Measurements from ENCODE around the gene VAV3. TPM values are rescaled to one million over a fixed set of nuclear protein-coding genes. Genes with fewer than 3 reads are reported as not detected.

The VAV3 gene
- total RNA-seq, 1 experiment from 2014 or later: not detected

GRCh38 chr1:107793896-107794453, 171.0 kb downstream of the VAV3 start:
- H3K4me3 ChIP-seq (replicated peaks in 1 of 2; ENCODE audit: low read depth in 1 of 2, low read length in 2 of 2): no peak overlapping the region
- ChIA-PET CTCF (interaction anchor here (1.2 kb wide), 1 partner anchor 12 kb away, joined by 3 read pairs; no protein-coding TSS in a partner anchor), POLR2A (no interaction called here), RAD21 (ENCODE audit: low non-redundant PET in 1 of 2, low total read pairs in 2 of 2, uncharacterized antibody in 2 of 2, unreplicated experiment in 2 of 2) (no interaction called here)
- H3K79me2 ChIP-seq (ENCODE audit: insufficient read depth, low read length): no peaks in the 10 kb centered on the region
- no peaks in the 10 kb centered on the region for H3K27me3 ChIP-seq (ENCODE audit: insufficient read depth, low read length)
- BruUV-seq (replicated peaks): no TSS peak
- TF ChIP-seq SP1 (IDR thresholded peaks at IDR 0.05; ENCODE audit: low read depth) (no peak), CBX3 (IDR thresholded peaks at IDR 0.05; ENCODE audit: low read depth) (no peak)
- no peaks in the 10 kb centered on the region for H3K9me3 ChIP-seq (ENCODE audit: control insufficient read depth in 1 of 2, insufficient read depth in 1 of 2, low read depth in 1 of 2, low read length in 2 of 2)
- no peaks in the 10 kb centered on the region for H3K36me3 ChIP-seq (ENCODE audit: control insufficient read depth in 1 of 2, insufficient read depth in 2 of 2, low read length in 2 of 2)
- no peaks in the 10 kb centered on the region for H3K4me1 ChIP-seq (ENCODE audit: control insufficient read depth in 1 of 2, insufficient read depth in 2 of 2, low read length in 2 of 2)
- intact Hi-C loops (cut with micrococcal nuclease): no loop called here
- DNase-seq (ENCODE audit: low read depth, low spot score): no peak
- H2AFZ ChIP-seq (ENCODE audit: low read depth, low read length, poor library complexity, severe bottlenecking): no peak overlapping the region
- no peaks in the 10 kb centered on the region for H4K20me1 ChIP-seq (ENCODE audit: insufficient read depth)
- no peaks in the 10 kb centered on the region for H3K9me2 ChIP-seq (ENCODE audit: insufficient read depth)
- ATAC-seq: no peak
- H3K27ac ChIP-seq (ENCODE audit: low read depth, low read length): no peak overlapping the region
- no peak overlapping the region for H3K9ac ChIP-seq (ENCODE audit: low read length)
- H3K4me2 ChIP-seq (ENCODE audit: low read length): no peak overlapping the region

GRCh38 chr1:107791348-107791747, 173.6 kb downstream of the VAV3 start:
- no peak for ATAC-seq
- H3K9me2 ChIP-seq (ENCODE audit: insufficient read depth): no peaks in the 10 kb centered on the region

More at GRCh38 chr1:107791348-107791747, 173.6 kb downstream of the VAV3 start:
- POLR2A ChIA-PET: no interaction called here
- H3K36me3 ChIP-seq (ENCODE audit: control insufficient read depth in 1 of 2, insufficient read depth in 2 of 2, low read length in 2 of 2): no peaks in the 10 kb centered on the region
- TF ChIP-seq ZFX (IDR thresholded peaks at IDR 0.05): no peak
- no peak for TF ChIP-seq EGR1 (IDR thresholded peaks at IDR 0.05; ENCODE audit: low read depth)
- no peak for TF ChIP-seq CEBPB (IDR thresholded peaks at IDR 0.05; ENCODE audit: low read depth)
- TF ChIP-seq EZH2phosphoT487 (IDR thresholded peaks at IDR 0.05; ENCODE audit: borderline replicate concordance): no peak
- TF ChIP-seq CBX3 (IDR thresholded peaks at IDR 0.05; ENCODE audit: low read depth): no peak
- no peak for TF ChIP-seq FOSL1 (IDR thresholded peaks at IDR 0.05; ENCODE audit: low read depth)
- no peak for TF ChIP-seq SIN3A (IDR thresholded peaks at IDR 0.05; ENCODE audit: low read depth)
- no peak overlapping the region for H2AFZ ChIP-seq (ENCODE audit: low read depth, low read length, poor library complexity, severe bottlenecking)
- no peaks in the 10 kb centered on the region for H3K27me3 ChIP-seq (ENCODE audit: insufficient read depth, low read length)
- RAD21 ChIA-PET (ENCODE audit: low non-redundant PET in 1 of 2, low total read pairs in 2 of 2, uncharacterized antibody in 2 of 2, unreplicated experiment in 2 of 2): no interaction called here
- no peak overlapping the region for H3K4me3 ChIP-seq (replicated peaks in 1 of 2; ENCODE audit: low read depth in 1 of 2, low read length in 2 of 2)
- H3K4me2 ChIP-seq (ENCODE audit: low read length): no peak overlapping the region
- no peak overlapping the region for H3K27ac ChIP-seq (ENCODE audit: low read depth, low read length)
- no TSS peak for BruUV-seq (replicated peaks)
- DNase-seq (ENCODE audit: low read depth, low spot score): no peak
- no peaks in the 10 kb centered on the region for H4K20me1 ChIP-seq (ENCODE audit: insufficient read depth)
- no peaks in the 10 kb centered on the region for H3K79me2 ChIP-seq (ENCODE audit: insufficient read depth, low read length)
- no peaks in the 10 kb centered on the region for H3K4me1 ChIP-seq (ENCODE audit: control insufficient read depth in 1 of 2, insufficient read depth in 2 of 2, low read length in 2 of 2)
- H3K9me3 ChIP-seq (ENCODE audit: control insufficient read depth in 1 of 2, insufficient read depth in 1 of 2, low read depth in 1 of 2, low read length in 2 of 2): no peaks in the 10 kb centered on the region
- no peak overlapping the region for H3K9ac ChIP-seq (ENCODE audit: low read length)
- intact Hi-C loops (cut with micrococcal nuclease): no loop called here
- CTCF ChIA-PET: no interaction called here
